Gastroesophageal sphincter (tissue), 3 donors: ENCODE data around the gene CES1.

Experiments
- EP300 ChIP-seq: sonication (generic); formaldehyde crosslinking; IDR thresholded peaks from one replicate; pipeline ENCODE4 v1.6.1; 2017; ENCODE audit warnings: antibody characterized with exemption, mild to moderate bottlenecking
- POLR2A ChIP-seq, 2 donors: fragments of 450-650 bp; IDR thresholded peaks; one replicate each; pipeline ENCODE4 v1.6.1; 2017; ENCODE audit warnings: antibody characterized with exemption in 2 of 2, mild to moderate bottlenecking in 2 of 2, moderate library complexity in 1 of 2
- POLR2AphosphoS5 ChIP-seq: sonication (generic); formaldehyde crosslinking; IDR thresholded peaks from one replicate; pipeline ENCODE4 v1.6.1; 2017; ENCODE audit warnings: antibody characterized with exemption
- TF ChIP-seq, protein P1 (sequence below), 4 experiments: fragments of 200-600 bp in 2 of 4; fragments of 450-650 bp in 2 of 4; sonication (generic) in 1 of 4; IDR thresholded peaks; one replicate each; pipeline ENCODE4 v1.5.1; 2017 to 2019; ENCODE audit warnings: antibody characterized with exemption in 4 of 4, mild to moderate bottlenecking in 2 of 4, moderate library complexity in 2 of 4

DNA sequence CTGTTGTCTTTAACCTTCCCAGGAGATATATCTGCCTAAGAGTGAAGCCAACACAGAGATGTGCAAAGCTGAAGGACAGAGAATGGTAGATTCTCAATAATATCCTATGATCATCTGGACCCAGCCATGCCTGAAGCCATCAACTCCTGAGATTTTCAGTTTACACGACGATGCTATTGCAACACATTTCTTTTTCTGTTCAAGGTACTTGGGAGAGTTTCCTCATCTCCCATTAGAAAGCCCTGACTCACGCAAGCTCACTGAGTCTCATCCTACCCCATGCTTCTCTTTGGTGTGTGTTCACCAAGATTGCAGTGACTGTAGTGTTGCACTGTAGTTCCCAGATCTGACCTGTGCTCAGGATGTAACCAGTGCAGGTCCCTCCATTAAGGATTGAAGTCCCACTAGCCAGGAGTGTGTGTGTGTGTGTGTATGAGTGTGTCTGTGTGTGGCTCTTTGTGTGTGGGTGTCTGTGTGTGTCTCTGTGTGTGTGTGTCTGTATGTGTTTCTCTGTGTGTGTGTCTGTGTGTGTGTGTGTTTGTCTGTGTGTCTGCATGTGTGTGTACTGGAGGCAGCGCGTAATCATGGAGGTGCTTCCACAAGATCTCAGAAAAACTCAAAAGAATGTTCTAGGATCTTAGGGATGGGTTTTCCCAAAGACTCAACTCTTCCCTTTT lies 15.5 kb downstream of the CES1 start:
- TF ChIP-seq, protein P1, sequence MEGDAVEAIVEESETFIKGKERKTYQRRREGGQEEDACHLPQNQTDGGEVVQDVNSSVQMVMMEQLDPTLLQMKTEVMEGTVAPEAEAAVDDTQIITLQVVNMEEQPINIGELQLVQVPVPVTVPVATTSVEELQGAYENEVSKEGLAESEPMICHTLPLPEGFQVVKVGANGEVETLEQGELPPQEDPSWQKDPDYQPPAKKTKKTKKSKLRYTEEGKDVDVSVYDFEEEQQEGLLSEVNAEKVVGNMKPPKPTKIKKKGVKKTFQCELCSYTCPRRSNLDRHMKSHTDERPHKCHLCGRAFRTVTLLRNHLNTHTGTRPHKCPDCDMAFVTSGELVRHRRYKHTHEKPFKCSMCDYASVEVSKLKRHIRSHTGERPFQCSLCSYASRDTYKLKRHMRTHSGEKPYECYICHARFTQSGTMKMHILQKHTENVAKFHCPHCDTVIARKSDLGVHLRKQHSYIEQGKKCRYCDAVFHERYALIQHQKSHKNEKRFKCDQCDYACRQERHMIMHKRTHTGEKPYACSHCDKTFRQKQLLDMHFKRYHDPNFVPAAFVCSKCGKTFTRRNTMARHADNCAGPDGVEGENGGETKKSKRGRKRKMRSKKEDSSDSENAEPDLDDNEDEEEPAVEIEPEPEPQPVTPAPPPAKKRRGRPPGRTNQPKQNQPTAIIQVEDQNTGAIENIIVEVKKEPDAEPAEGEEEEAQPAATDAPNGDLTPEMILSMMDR (IDR thresholded peaks at IDR 0.05): no peak
- no peak for TF ChIP-seq POLR2AphosphoS5
- TF ChIP-seq POLR2A (IDR thresholded peaks at IDR 0.05): no peak
- no peak for TF ChIP-seq EP300
